Esophagus muscularis mucosa (tissue), 3 donors: ENCODE measurements around the gene ADGRF4.

ENCODE experiments used
- CTCF ChIP-seq, 3 experiments: fragments of 200-600 bp in 2 of 3; fragments of 450-650 bp in 1 of 3; sonication (generic) in 2 of 3; IDR thresholded peaks; one replicate each; pipeline ENCODE4 v1.5.1; 2017 to 2019; ENCODE audit warnings: antibody characterized with exemption in 3 of 3, mild to moderate bottlenecking in 2 of 3, moderate library complexity in 1 of 3
- POLR2A ChIP-seq: fragments of 450-650 bp; IDR thresholded peaks from one replicate; pipeline ENCODE4 v1.6.1; 2017; ENCODE audit warnings: antibody characterized with exemption, moderate library complexity, mild to moderate bottlenecking, low read depth
- POLR2AphosphoS5 ChIP-seq, 2 donors: sonication (generic); formaldehyde crosslinking; IDR thresholded peaks; one replicate each; pipeline ENCODE4 v1.6.1; 2017; ENCODE audit warnings: antibody characterized with exemption in 2 of 2

GRCh38 chr6:47769982-47770381, 71.6 kb downstream of the ADGRF4 start:
- TF ChIP-seq CTCF (IDR thresholded peaks at IDR 0.05), result no peak
- no peak for TF ChIP-seq POLR2A
- TF ChIP-seq POLR2AphosphoS5 (IDR thresholded peaks at IDR 0.05), result no peak
